Non-pigmented ciliary epithelial cell (primary cell): ENCODE measurements around the gene GRIFIN.

Experiments used
- DNase-seq: peaks from one replicate; pipeline ENCODE4 v3.0.0-alpha.2; 2010; ENCODE audit warnings: low read depth

The GRIFIN gene

DNA sequence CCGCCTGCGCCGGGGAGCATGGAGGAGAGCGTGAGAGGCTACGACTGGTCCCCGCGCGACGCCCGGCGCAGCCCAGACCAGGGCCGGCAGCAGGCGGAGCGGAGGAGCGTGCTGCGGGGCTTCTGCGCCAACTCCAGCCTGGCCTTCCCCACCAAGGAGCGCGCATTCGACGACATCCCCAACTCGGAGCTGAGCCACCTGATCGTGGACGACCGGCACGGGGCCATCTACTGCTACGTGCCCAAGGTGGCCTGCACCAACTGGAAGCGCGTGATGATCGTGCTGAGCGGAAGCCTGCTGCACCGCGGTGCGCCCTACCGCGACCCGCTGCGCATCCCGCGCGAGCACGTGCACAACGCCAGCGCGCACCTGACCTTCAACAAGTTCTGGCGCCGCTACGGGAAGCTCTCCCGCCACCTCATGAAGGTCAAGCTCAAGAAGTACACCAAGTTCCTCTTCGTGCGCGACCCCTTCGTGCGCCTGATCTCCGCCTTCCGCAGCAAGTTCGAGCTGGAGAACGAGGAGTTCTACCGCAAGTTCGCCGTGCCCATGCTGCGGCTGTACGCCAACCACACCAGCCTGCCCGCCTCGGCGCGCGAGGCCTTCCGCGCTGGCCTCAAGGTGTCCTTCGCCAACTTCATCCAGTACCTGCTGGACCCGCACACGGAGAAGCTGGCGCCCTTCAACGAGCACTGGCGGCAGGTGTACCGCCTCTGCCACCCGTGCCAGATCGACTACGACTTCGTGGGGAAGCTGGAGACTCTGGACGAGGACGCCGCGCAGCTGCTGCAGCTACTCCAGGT lies 43.1 kb downstream of the GRIFIN start:
- DNase-seq = no peak

- DNase-seq = no peak
Measured at GRCh38 chr7:2431260-2431867, 44.8 kb downstream of the GRIFIN start.

DNA sequence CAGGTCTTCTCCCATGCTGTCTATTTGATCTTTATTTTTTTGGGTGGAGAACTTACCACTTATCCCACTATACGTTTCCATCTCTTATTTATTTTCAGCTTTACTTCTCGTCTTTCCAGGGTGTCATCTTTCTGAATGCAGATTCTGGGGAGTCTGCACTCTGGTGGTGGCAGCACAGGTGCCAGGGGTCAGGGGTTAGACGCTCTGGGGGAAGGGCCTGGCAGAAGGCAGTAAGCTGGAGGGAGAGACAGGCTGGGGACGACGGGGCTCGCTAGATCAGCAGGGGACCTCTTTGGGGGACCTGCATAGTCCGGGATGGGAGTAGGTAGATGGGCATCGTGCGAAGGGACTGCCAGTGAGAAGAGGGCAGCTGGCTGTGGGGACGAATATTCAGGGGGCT lies 50.4 kb downstream of the GRIFIN start:
- no peak for DNase-seq
